Pulmonary artery endothelial cell (primary cell): ENCODE data around the gene BEGAIN. TPM values are rescaled to one million over a fixed set of nuclear protein-coding genes. Genes with fewer than 3 reads are reported as not detected.

Experiments used
- DNase-seq: peaks from one replicate; pipeline ENCODE4 v3.0.0-alpha.2; 2011; ENCODE audit warnings: low read depth, low spot score
- total RNA-seq: library from RNA; depleted of rRNA; stranded (reverse); fragments of >200 nt; gene quantifications from 2 replicates; pipeline ENCODE4 v1.2.3, GENCODE V29; 2014

Gene BEGAIN
- total RNA-seq, 1 donor from 2014 or later: 0.13 TPM

GRCh38 chr14:100584056-100585031, 2.9 kb downstream of the BEGAIN start:
- DNase-seq: no peak

GRCh38 chr14:100583245-100583644, 4.0 kb downstream of the BEGAIN start:
- no peak for DNase-seq

GRCh38 chr14:100582496-100583165, 4.6 kb downstream of the BEGAIN start:
- no peak for DNase-seq

GRCh38 chr14:100581228-100582145, 5.7 kb downstream of the BEGAIN start:
- no peak for DNase-seq

GRCh38 chr14:100580316-100581227, 6.6 kb downstream of the BEGAIN start:
- DNase-seq: no peak

GRCh38 chr14:100578552-100578951, 8.7 kb downstream of the BEGAIN start:
- DNase-seq: no peak

GRCh38 chr14:100577986-100578431, 9.2 kb downstream of the BEGAIN start:
- DNase-seq: no peak

- DNase-seq: no peak
Observed at GRCh38 chr14:100577321-100577985, 9.8 kb downstream of the BEGAIN start.

GRCh38 chr14:100576091-100577085, 10.8 kb downstream of the BEGAIN start:
- DNase-seq: no peak

GRCh38 chr14:100575266-100575995, 11.8 kb downstream of the BEGAIN start:
- no peak for DNase-seq

- no peak for DNase-seq
Observed at GRCh38 chr14:100574642-100575031, 12.6 kb downstream of the BEGAIN start.

- no peak for DNase-seq
Observed at GRCh38 chr14:100573757-100574641, 13.2 kb downstream of the BEGAIN start.

- DNase-seq: no peak
Observed at GRCh38 chr14:100573002-100573756, 14.0 kb downstream of the BEGAIN start.

GRCh38 chr14:100572543-100572942, 14.7 kb downstream of the BEGAIN start:
- DNase-seq: no peak

- no peak for DNase-seq
Observed at GRCh38 chr14:100571837-100572236, 15.4 kb downstream of the BEGAIN start.
